Body of pancreas (tissue), 4 donors: Measurements from ENCODE around the gene NEMF.

ENCODE experiments used
- POLR2A ChIP-seq, 3 donors: fragments of 450-650 bp; IDR thresholded peaks; one replicate each; pipeline ENCODE4 v1.6.1; 2016; ENCODE audit warnings: antibody characterized with exemption in 3 of 3, mild to moderate bottlenecking in 2 of 3
- TF ChIP-seq, protein P1 (sequence below), 7 experiments: fragments of 450-650 bp in 4 of 7; fragments of 200-600 bp in 3 of 7; sonication (generic) in 3 of 7; IDR thresholded peaks; one replicate each; pipeline ENCODE4 v1.5.1; 2016 to 2019; ENCODE audit warnings: antibody characterized with exemption in 7 of 7

DNA sequence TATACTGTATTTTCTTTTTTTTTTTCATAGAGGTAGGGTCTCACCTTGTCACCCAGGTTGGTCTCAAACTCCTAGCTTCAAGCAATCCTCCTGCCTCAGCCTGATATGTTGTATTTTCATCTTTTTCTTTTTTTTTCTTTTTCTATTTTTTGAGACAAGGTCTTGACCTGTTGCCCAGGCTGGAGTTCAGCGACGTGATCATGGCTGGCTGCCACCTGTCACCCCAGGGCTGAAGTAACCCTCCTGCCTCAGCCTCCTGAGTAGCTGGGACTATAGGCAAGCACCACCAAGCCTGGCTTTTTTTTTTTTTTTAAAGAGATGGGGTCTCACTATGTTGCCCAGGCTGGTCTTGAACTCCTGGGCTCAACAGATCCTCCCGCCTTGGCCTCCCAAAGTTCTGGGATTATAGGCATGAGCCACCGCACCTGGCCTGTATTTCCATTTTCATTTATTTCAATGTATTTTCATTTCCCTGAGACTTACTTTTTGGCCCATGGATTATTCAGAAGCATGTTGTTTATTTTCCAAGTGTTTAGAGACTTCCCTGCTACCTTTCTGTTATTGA is 24.1 kb upstream of the NEMF start:
- no peak for TF ChIP-seq POLR2A (IDR thresholded peaks at IDR 0.05)
- TF ChIP-seq, protein P1, sequence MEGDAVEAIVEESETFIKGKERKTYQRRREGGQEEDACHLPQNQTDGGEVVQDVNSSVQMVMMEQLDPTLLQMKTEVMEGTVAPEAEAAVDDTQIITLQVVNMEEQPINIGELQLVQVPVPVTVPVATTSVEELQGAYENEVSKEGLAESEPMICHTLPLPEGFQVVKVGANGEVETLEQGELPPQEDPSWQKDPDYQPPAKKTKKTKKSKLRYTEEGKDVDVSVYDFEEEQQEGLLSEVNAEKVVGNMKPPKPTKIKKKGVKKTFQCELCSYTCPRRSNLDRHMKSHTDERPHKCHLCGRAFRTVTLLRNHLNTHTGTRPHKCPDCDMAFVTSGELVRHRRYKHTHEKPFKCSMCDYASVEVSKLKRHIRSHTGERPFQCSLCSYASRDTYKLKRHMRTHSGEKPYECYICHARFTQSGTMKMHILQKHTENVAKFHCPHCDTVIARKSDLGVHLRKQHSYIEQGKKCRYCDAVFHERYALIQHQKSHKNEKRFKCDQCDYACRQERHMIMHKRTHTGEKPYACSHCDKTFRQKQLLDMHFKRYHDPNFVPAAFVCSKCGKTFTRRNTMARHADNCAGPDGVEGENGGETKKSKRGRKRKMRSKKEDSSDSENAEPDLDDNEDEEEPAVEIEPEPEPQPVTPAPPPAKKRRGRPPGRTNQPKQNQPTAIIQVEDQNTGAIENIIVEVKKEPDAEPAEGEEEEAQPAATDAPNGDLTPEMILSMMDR (IDR thresholded peaks at IDR 0.05): no peak
